IMR-90 (cell line): ENCODE results near the gene MINDY3. TPM values are rescaled to one million over a fixed set of nuclear protein-coding genes. Genes with fewer than 3 reads are reported as not detected.

Experiments used
- ATAC-seq: fragments of 200-7000 bp; cut with Tn5 transposase; 2 replicates; pipeline ENCODE4 v1.9.1; 2020; ENCODE audit warnings: low read depth, mild to moderate bottlenecking, moderate library complexity
- BruUV-seq: library from RNA; stranded (reverse); fragments of 400-500 nt; replicated peaks from 2 replicates; lab custom pipeline; 2021; lab: Mats Ljungman, UMichigan
- CTCF ChIA-PET: fragments of 300-600 bp; formaldehyde crosslinking; extraction: SDS; loops from one replicate; lab custom pipeline; 2021; ENCODE audit warnings: antibody characterized with exemption; lab: Yijun Ruan, JAX
- POLR2A ChIA-PET: fragments of 300-600 bp; sonication (Branson Sonifier 250); formaldehyde crosslinking; loops from one replicate; lab custom pipeline; 2022; ENCODE audit warnings: antibody characterized with exemption; ENCODE audit not compliant: unreplicated experiment; lab: Charles Lee
- DNase-seq: peaks from one replicate; pipeline ENCODE4 v3.0.0; 2013
- H2AFZ ChIP-seq: replicated peaks from 2 replicates; pipeline ENCODE3; 2013; ENCODE audit warnings: low read length, mild to moderate bottlenecking; ENCODE audit not compliant: poor library complexity
- H2AK5ac ChIP-seq: 2 replicates; pipeline ENCODE4 v1.6.1; 2013; ENCODE audit warnings: low read depth, low read length, inconsistent platforms
- H2AK9ac ChIP-seq: replicated peaks from 2 replicates; pipeline ENCODE3; 2013; ENCODE audit warnings: mild to moderate bottlenecking, low read depth, low read length, moderate library complexity; ENCODE audit not compliant: poor library complexity
- H2BK120ac ChIP-seq: 2 replicates; pipeline ENCODE4 v1.6.1; 2013; ENCODE audit warnings: low read depth, low read length, inconsistent platforms
- H2BK15ac ChIP-seq: 3 replicates; pipeline ENCODE4 v1.6.1; 2013; ENCODE audit warnings: low read depth, low read length, inconsistent platforms
- H2BK20ac ChIP-seq: 2 replicates; pipeline ENCODE4 v1.6.1; 2013; ENCODE audit warnings: low read depth, mild to moderate bottlenecking, inconsistent platforms, low read length, moderate library complexity
- H2BK5ac ChIP-seq: 2 replicates; pipeline ENCODE4 v1.6.1; 2013; ENCODE audit warnings: mild to moderate bottlenecking, low read depth, low read length, inconsistent platforms; ENCODE audit not compliant: poor library complexity, severe bottlenecking
- H3K14ac ChIP-seq: replicated peaks from 2 replicates; pipeline ENCODE4 v1.6.1; 2013; ENCODE audit warnings: low read depth, low read length, inconsistent platforms
- H3K18ac ChIP-seq: 2 replicates; pipeline ENCODE4 v1.6.1; 2013; ENCODE audit warnings: low read depth, low read length, control low read depth
- H3K23ac ChIP-seq: 2 replicates; pipeline ENCODE4 v1.6.1; 2013; ENCODE audit warnings: low read depth, low read length, inconsistent platforms
- H3K27ac ChIP-seq: 2 replicates; pipeline ENCODE4 v1.5.1; 2013; ENCODE audit warnings: mild to moderate bottlenecking, control low read depth, low read length; ENCODE audit not compliant: insufficient read depth
- H3K27me3 ChIP-seq: 2 replicates; pipeline ENCODE4 v1.6.1; 2013; ENCODE audit warnings: low read length; ENCODE audit not compliant: control insufficient read depth, insufficient read depth
- H3K36me3 ChIP-seq: 2 replicates; pipeline ENCODE4 v1.6.1; 2013; ENCODE audit warnings: low read length, mixed read lengths; ENCODE audit not compliant: control insufficient read depth, insufficient read depth
- H3K4ac ChIP-seq: 2 replicates; pipeline ENCODE4 v1.6.1; 2013; ENCODE audit warnings: low read depth, low read length, inconsistent platforms
- H3K4me1 ChIP-seq: 2 replicates; pipeline ENCODE4 v1.6.1; 2013; ENCODE audit warnings: low read length, mixed read lengths; ENCODE audit not compliant: control insufficient read depth, insufficient read depth
- H3K4me2 ChIP-seq: 2 replicates; pipeline ENCODE4 v1.6.1; 2013; ENCODE audit warnings: low read depth, mild to moderate bottlenecking, control low read depth, low read length, moderate library complexity
- H3K4me3 ChIP-seq: 2 replicates; pipeline ENCODE4 v1.5.1; 2013; ENCODE audit warnings: low read depth, mild to moderate bottlenecking, control low read depth, low read length, moderate library complexity; ENCODE audit not compliant: insufficient read depth
- H3K56ac ChIP-seq: 2 replicates; pipeline ENCODE4 v1.6.1; 2013; ENCODE audit warnings: low read length, inconsistent platforms; ENCODE audit not compliant: insufficient read depth; ENCODE audit errors: extremely low read depth
- H3K79me1 ChIP-seq, 2 experiments: 2 replicates each; pipeline ENCODE4 v1.6.1; 2013; ENCODE audit warnings: low read length in 2 of 2, inconsistent platforms in 1 of 2, low read depth in 1 of 2
- H3K9ac ChIP-seq: 2 replicates; pipeline ENCODE4 v1.6.1; 2013; ENCODE audit warnings: low read depth, low read length, control low read depth
- H3K9me1 ChIP-seq: 2 replicates; pipeline ENCODE4 v1.6.1; 2013; ENCODE audit warnings: low read length, inconsistent platforms; ENCODE audit not compliant: insufficient read depth
- H3K9me3 ChIP-seq: 2 replicates; pipeline ENCODE4 v1.6.1; 2013; ENCODE audit warnings: low read length; ENCODE audit not compliant: control insufficient read depth, insufficient read depth
- H4K20me1 ChIP-seq: 2 replicates; pipeline ENCODE4 v1.6.1; 2013; ENCODE audit warnings: low read length, inconsistent platforms; ENCODE audit not compliant: insufficient read depth
- H4K5ac ChIP-seq: 2 replicates; pipeline ENCODE4 v1.6.1; 2013; ENCODE audit warnings: mild to moderate bottlenecking, low read depth, low read length, control low read depth
- H4K8ac ChIP-seq, 2 experiments: 2 replicates each; pipeline ENCODE4 v1.6.1; 2013; ENCODE audit warnings: low read depth in 2 of 2, low read length in 2 of 2, control low read depth in 1 of 2, inconsistent platforms in 1 of 2
- H4K91ac ChIP-seq: 2 replicates; pipeline ENCODE4 v1.6.1; 2013; ENCODE audit warnings: low read depth, low read length, inconsistent platforms; ENCODE audit not compliant: insufficient read depth
- BHLHE40 ChIP-seq: fragments of 150-350 bp; IDR thresholded peaks from 2 replicates; pipeline ENCODE4 v1.6.1; 2016; ENCODE audit warnings: mild to moderate bottlenecking, low read depth, low read length
- CEBPB ChIP-seq: IDR thresholded peaks from 2 replicates; pipeline ENCODE4 v1.6.1; 2012; ENCODE audit warnings: low read depth, low read length, improper control_type of control experiment
- CHD1 ChIP-seq: IDR thresholded peaks from 2 replicates; pipeline ENCODE4 v1.6.1; 2012; ENCODE audit warnings: low read depth, low read length, improper control_type of control experiment
- CTCF ChIP-seq: conservative IDR thresholded peaks from 2 replicates; pipeline ENCODE4 v1.5.1; 2012; ENCODE audit warnings: mild to moderate bottlenecking, low read depth, low read length, improper control_type of control experiment
- ELK1 ChIP-seq: fragments of 150-350 bp; IDR thresholded peaks from 2 replicates; pipeline ENCODE4 v1.6.1; 2016; ENCODE audit warnings: low read depth, mild to moderate bottlenecking, low read length, moderate library complexity, borderline replicate concordance
- FOS ChIP-seq: fragments of 150-350 bp; IDR thresholded peaks from 2 replicates; pipeline ENCODE4 v1.6.1; 2016; ENCODE audit warnings: low read depth, low read length
- MAFK ChIP-seq: IDR thresholded peaks from 2 replicates; pipeline ENCODE4 v1.6.1; 2012; ENCODE audit warnings: low read depth, low read length, improper control_type of control experiment
- MAZ ChIP-seq: IDR thresholded peaks from 2 replicates; pipeline ENCODE4 v1.6.1; 2012; ENCODE audit warnings: low read depth, mild to moderate bottlenecking, low read length, improper control_type of control experiment, moderate library complexity, borderline replicate concordance
- MXI1 ChIP-seq: IDR thresholded peaks from 2 replicates; pipeline ENCODE4 v1.6.1; 2012; ENCODE audit warnings: low read depth, mild to moderate bottlenecking, low read length, moderate library complexity, borderline replicate concordance
- NFE2L2 ChIP-seq: fragments of 150-350 bp; IDR thresholded peaks from 2 replicates; pipeline ENCODE4 v1.6.1; 2016; ENCODE audit warnings: low read depth, mild to moderate bottlenecking, low read length
- POLR2A ChIP-seq: IDR thresholded peaks from 2 replicates; pipeline ENCODE4 v1.6.1; 2012; ENCODE audit warnings: mild to moderate bottlenecking, low read depth, low read length
- RAD21 ChIP-seq: IDR thresholded peaks from 2 replicates; pipeline ENCODE4 v1.6.1; 2012; ENCODE audit warnings: low read length, improper control_type of control experiment
- RCOR1 ChIP-seq: IDR thresholded peaks from 2 replicates; pipeline ENCODE4 v1.6.1; 2012; ENCODE audit warnings: mild to moderate bottlenecking, low read length, improper control_type of control experiment; ENCODE audit not compliant: insufficient replicate concordance
- RFX5 ChIP-seq: IDR thresholded peaks from 2 replicates; pipeline ENCODE4 v1.8.0; 2012; ENCODE audit warnings: low read depth, mild to moderate bottlenecking, low read length, moderate library complexity
- SMC3 ChIP-seq: fragments of 150-350 bp; IDR thresholded peaks from 2 replicates; pipeline ENCODE4 v1.6.1; 2016; ENCODE audit warnings: low read depth, mild to moderate bottlenecking, antibody characterized with exemption, low read length, moderate library complexity
- USF2 ChIP-seq: fragments of 150-350 bp; IDR thresholded peaks from 2 replicates; pipeline ENCODE4 v1.6.1; 2017; ENCODE audit warnings: mild to moderate bottlenecking, antibody characterized with exemption, low read length, low read depth
- WGBS, 2 experiments: methylation state at CpG; one replicate each; pipeline versions ENCODE4 v1.1.5 to v1.1.7; 2013; ENCODE audit warnings: missing lambda C conversion rate in 2 of 2; ENCODE audit not compliant: insufficient read length in 1 of 2; ENCODE audit errors: extremely low coverage in 2 of 2; 5-methylcytosine and 5-hydroxymethylcytosine counted together
- dilution Hi-C: fragments of 300-500 bp; cut with HindIII; formaldehyde crosslinking; loops from one replicate; pipeline ENCODE4 v1.14.3; 2018; ENCODE audit warnings: low sequenced_read_pairs; ENCODE audit not compliant: unreplicated experiment
- in situ Hi-C: fragments of 300-500 bp; cut with MboI; formaldehyde crosslinking; loops from 3 replicates; pipeline ENCODE4 v1.14.3; 2019; ENCODE audit warnings: low sequenced_read_pairs, inconsistent platforms, mixed read lengths
- intact Hi-C: fragments of 100-400 bp; cut with micrococcal nuclease; formaldehyde crosslinking; loops from 2 replicates; pipeline ENCODE4 v1.10.0; 2022
- polyA plus RNA-seq, 3 experiments: library from polyadenylated mRNA; depleted of rRNA; stranded (reverse); fragments of >200 nt; gene quantifications; 2 replicates each; pipeline ENCODE4 v1.2.3, GENCODE V29; 2012; ENCODE audit warnings: low replicate concordance in 1 of 3
- total RNA-seq: library from RNA; depleted of rRNA; stranded (reverse); fragments of >200 nt; gene quantifications from 2 replicates; pipeline ENCODE4 v1.2.3, GENCODE V29; 2012

MINDY3 gene
- total and polyA plus RNA-seq, 2 of the 4 experiments (the other 2 are of a cell fraction), result 13.9 to 14.5 TPM

- no peak overlapping the region for H2BK20ac ChIP-seq
- no peak for DNase-seq
- H3K27me3 ChIP-seq, result peaks cover 13% of the 10 kb centered on the region
- no peak overlapping the region for H4K5ac ChIP-seq
- ATAC-seq, result no peak
- no peak overlapping the region for H2AFZ ChIP-seq
- H3K27ac ChIP-seq, result no peak overlapping the region
- dilution Hi-C loops (no loop called here), intact Hi-C loops (no loop called here), in situ Hi-C loops (no loop called here)
- H2BK120ac ChIP-seq, result no peak overlapping the region
- no peak overlapping the region for H3K18ac ChIP-seq
- no peak overlapping the region for H3K9ac ChIP-seq
- POLR2A ChIA-PET, result no interaction called here
- no peak overlapping the region for H3K4me2 ChIP-seq
- no peak overlapping the region for H3K56ac ChIP-seq
- no peak overlapping the region for H2BK5ac ChIP-seq
- no peak overlapping the region for H2BK15ac ChIP-seq
- H4K20me1 ChIP-seq, result no peaks in the 10 kb centered on the region
- no peak overlapping the region for H3K4ac ChIP-seq
- no peaks in the 10 kb centered on the region for H3K9me1 ChIP-seq
- TF ChIP-seq USF2 (no peak), POLR2A (no peak), FOS (no peak), BHLHE40 (no peak), MAFK (no peak), ELK1 (no peak), MXI1 (no peak), MAZ (no peak), RAD21 (no peak), CEBPB (no peak), NFE2L2 (no peak), SMC3 (no peak), CTCF (no peak), RCOR1 (no peak), RFX5 (no peak), CHD1 (no peak)
- no peak overlapping the region for H4K8ac ChIP-seq
- H3K9me3 ChIP-seq, result no peaks in the 10 kb centered on the region
- H2AK5ac ChIP-seq, result no peak overlapping the region
- H4K91ac ChIP-seq, result no peak overlapping the region
- H3K23ac ChIP-seq, result no peak overlapping the region
- H2AK9ac ChIP-seq, result no peak overlapping the region
- H3K4me1 ChIP-seq, result no peaks in the 10 kb centered on the region
- H3K36me3 ChIP-seq, result no peaks in the 10 kb centered on the region
- H3K4me3 ChIP-seq, result no peak overlapping the region
- no CpG with 5 or more reads among the region's 4 CpGs for WGBS, 2 experiments
- CTCF ChIA-PET, result no interaction called here
- no TSS peak for BruUV-seq
- no peaks in the 10 kb centered on the region for H3K79me1 ChIP-seq
- H3K14ac ChIP-seq, result no peak overlapping the region
Observed at GRCh38 chr10:15735763-15736162, 124.5 kb downstream of the MINDY3 start.
